HG03521 (cell line): ENCODE results near the gene CELF5.

Source experiments
- ATAC-seq: cut with Tn5 transposase; IDR thresholded peaks from one replicate; pipeline ENCODE4 v1.9.1; 2021; ENCODE audit warnings: mild to moderate bottlenecking, moderate library complexity; ENCODE audit not compliant: unreplicated experiment

CELF5 gene

GRCh38 chr19:3224346-3225168, at the start of gene CELF5:
CELF5 (plus strand) TSS chr19:3224661; CDS start chr19:3224740, 79 bp downstream.
- no peak for ATAC-seq

GRCh38 chr19:3175781-3176714, 48.4 kb upstream of the CELF5 start:
- no peak for ATAC-seq

GRCh38 chr19:3176715-3177501, 47.6 kb upstream of the CELF5 start:
- ATAC-seq, result no peak

GRCh38 chr19:3178377-3178972, 46.0 kb upstream of the CELF5 start, which contains the start of gene S1PR4:
S1PR4 (plus strand) TSS chr19:3178769; CDS start chr19:3178793, 24 bp downstream.
- ATAC-seq, result peak; percentile 35

GRCh38 chr19:3178973-3179738, 45.3 kb upstream of the CELF5 start:
- peak; percentile 6 for ATAC-seq

GRCh38 chr19:3179739-3180293, 44.6 kb upstream of the CELF5 start:
- no peak for ATAC-seq

GRCh38 chr19:3183721-3184641, 40.5 kb upstream of the CELF5 start:
- ATAC-seq, result no peak

GRCh38 chr19:3184847-3185460, 39.5 kb upstream of the CELF5 start:
- peak; percentile 7 for ATAC-seq

- ATAC-seq, result peak; percentile 77
These were observed 38.9 kb upstream of the CELF5 start, which contains the start of gene NCLN for GRCh38 chr19:3185461-3186159. NCLN (plus strand) TSS chr19:3185930; CDS start chr19:3186031, 101 bp downstream.

- peak; percentile 3 for ATAC-seq
These were observed 38.2 kb upstream of the CELF5 start for GRCh38 chr19:3186160-3186688.

GRCh38 chr19:3186891-3187661, 37.4 kb upstream of the CELF5 start:
- ATAC-seq, result no peak

GRCh38 chr19:3187662-3188511, 36.6 kb upstream of the CELF5 start:
- no peak for ATAC-seq

GRCh38 chr19:3188627-3189596, 35.5 kb upstream of the CELF5 start:
- no peak for ATAC-seq
